AG08396 (cell line): ENCODE measurements around the gene PXDN.
"Not testable (repeated sequence)": the region's sequence is repeated elsewhere in the genome, so short reads cannot be mapped to it uniquely, and the experiment has no call there.

Experiments used
- DNase-seq: peaks from one replicate; pipeline ENCODE4 v3.0.0; 2012; ENCODE audit warnings: low spot score, mixed read lengths

Gene PXDN

DNA sequence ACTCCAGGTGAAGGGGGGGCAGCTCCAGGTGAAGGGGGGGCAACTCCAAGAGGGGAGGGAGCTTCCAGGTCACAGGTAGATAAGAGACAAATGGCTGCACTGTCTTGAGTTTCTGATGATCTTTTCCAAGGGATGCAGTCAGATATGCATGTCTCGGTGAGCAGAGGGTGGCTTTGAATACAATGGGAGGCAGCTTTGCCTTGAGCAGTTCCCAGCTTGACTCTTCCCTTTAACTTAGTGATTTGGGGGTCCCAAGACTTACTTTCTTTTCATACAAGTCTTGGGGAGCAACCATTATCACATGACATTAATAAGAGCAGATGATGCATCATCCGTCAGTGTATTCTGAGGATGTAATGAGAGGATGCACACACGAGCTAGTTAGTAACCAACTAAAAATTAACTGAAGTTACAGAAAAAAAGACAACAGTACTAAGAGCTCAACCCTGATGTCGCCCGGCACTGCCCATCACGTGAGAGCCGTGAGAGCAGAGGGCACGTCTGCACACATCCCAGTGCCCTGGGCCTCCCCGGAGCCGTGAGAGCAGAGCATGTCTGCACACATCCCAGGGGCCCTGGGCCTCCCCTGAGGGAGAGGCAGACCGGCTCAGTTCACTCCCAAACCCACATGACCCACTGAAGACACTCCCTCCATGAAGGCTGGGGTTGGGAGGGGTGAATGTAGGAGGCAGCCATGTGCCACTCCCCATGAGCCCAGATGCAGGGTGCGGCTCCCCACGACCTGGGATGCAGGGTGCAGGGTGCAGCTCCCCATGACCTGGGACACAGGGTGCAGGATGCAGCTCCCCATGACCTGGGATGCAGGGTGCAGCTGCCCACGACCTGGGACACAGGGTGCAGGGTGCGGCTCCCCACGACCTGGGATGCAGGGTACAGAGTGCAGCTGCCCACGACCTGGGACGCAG is 39.4 kb downstream of the PXDN start:
- DNase-seq, result no peak

DNA sequence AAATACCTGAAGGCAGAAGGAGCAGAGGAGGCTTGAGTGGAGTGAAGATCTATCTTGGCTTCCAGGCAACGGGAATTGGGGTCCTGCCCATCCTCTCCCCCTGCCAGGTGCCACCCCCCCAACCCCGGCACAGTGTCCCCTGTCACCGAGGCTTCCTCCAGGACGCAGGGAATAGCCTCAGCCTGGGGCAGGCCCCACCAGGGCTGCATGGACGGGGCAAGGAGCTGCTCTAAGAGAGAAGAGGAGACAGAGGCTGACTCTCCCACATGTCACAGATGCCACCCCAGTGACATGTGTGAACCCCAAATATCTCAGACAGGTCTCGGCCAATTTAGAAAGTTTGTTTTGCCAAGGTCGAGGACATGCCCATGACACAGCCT is 42.1 kb downstream of the PXDN start:
- no peak for DNase-seq

DNA sequence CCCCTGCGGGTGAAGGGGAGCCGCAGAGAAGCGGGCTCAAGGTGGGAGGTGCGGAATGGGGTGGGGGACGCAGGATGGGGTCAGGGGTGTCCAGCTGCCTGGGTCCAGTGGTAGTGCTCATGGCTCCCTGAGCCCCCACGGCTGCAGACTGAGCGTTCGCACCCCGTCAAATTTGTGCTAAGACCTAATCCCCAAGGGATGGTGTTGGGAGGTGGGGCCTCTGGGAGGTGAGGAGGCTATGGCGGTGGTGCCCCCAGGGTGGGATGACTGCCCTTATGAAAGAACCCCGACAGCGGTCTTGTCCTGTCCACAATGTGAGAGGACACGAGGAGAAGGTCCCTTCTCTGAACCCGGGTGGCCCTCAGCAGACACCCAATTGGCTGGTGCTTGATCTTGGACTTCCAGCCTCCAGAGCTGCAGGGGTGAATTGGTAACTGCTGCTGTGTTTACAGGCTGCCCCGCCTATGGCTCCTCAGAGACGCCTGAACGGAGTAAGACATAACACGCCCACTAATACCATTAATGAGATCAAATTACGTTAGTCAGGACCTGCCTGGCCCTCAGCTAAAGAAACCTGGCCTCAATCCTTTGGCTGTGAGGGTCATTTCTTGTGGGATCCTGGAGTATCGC is 42.6 kb downstream of the PXDN start:
- no peak for DNase-seq

DNA sequence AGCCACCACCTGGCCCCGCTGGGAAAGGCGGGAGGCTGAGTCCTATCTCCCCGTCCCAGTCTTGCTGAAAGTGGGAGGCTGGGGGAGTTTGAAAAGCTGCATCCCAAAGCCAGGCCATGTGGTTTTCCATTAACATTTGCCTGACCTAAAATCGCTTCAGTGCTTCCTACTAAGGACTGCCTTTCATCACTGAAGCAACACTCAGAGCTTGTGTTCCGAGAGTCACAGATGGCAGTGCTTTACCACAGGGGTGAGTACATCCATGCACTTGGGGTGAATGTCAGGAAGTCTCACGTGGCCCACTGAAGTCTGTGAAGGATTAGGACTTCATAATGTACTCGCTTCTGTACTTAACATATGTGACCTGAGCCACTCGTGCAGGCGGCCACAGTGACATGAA is 43.3 kb downstream of the PXDN start:
- no peak for DNase-seq

DNA sequence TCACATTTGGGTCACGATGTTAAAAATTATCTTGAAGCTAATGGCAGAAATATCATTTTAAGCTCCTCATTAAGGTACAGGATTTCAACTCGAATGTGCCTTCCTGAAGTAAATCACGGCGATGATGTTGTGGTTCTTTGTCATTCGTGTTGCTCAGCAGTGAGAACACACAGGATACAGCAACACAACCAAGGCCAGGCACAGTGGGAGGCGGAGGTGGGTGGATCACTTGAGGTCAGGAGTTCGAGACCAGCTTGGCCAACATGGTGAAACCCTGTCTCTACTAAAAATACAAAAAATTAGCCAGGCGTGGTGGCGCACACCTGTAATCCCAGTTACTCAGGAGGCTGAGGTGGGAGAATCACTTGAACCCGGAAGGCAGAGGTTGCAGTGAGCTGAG is 43.9 kb downstream of the PXDN start:
- DNase-seq, result not testable (repeated sequence)

DNA sequence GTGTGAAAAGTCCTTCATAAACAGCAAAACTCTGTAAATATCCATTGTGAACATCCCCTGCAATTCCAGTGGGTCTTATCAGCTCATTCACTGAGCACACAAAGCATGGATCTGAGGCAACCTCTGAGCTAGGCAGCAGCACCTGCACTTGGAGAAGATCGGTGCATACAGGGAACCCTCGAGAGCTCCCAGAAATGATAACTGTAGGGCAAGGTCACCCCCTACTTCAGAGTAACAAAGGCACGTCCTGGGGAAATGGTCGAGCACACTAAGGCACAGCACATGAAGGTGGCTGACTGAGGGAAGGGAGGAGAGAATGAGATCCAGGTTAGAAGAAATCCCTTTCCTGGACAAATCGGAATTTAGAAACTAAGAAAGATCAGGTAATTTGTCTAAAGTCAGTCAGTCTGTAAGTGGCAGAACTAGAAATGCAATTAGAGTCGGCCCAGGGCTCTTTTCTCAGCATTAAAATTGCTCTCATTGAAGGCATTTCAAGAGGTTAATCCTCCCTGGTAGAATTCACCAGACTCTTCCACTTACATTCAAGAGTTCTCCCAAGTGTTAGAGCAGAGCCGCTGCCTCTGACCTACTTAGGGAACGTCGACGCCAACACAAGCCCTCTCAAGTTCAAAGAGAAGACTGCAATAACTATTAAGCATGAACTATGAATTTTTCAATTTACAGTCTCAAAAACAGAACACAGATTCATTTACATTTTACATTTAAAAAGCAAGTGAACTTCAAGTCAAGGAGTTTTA is 45.9 kb downstream of the PXDN start:
- DNase-seq, result no peak

DNA sequence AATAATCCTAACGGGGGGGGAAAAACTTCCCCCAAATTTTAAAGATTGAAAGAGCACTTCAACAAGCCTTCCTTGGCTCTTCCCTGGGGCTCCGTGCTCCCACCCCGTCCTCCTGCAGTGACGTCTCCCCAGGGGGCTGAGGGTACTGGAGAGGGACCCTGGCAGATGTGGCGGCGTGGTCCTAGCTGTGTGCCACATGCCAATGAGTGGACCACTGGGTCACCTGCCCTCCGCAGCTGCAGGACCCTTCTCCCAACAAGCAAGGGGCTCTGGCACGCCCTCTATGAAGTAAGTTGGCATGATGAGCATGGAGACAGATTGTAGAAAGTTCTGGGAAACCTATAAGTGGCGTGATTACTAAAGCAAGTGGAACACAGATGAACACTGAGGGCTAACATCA is 46.7 kb downstream of the PXDN start:
- DNase-seq, result no peak

DNA sequence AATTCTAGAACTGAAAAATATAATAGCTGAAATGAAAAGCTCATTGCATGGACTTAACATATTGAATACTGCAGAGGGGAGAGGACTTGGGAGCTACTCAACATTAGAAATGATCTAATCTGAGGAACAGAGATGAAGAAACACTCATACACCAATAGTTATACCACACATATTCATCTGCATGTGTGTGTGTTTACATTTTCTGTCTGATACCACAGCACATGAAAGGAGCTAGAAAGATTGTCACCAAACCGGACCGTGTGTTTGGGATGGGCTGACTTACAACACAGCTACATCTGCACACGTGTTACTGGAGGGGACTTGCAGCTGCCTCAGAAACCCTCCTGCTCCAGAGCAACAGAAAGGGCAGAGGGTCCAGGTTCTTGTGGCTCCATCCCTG is 47.8 kb downstream of the PXDN start:
- no peak for DNase-seq

DNA sequence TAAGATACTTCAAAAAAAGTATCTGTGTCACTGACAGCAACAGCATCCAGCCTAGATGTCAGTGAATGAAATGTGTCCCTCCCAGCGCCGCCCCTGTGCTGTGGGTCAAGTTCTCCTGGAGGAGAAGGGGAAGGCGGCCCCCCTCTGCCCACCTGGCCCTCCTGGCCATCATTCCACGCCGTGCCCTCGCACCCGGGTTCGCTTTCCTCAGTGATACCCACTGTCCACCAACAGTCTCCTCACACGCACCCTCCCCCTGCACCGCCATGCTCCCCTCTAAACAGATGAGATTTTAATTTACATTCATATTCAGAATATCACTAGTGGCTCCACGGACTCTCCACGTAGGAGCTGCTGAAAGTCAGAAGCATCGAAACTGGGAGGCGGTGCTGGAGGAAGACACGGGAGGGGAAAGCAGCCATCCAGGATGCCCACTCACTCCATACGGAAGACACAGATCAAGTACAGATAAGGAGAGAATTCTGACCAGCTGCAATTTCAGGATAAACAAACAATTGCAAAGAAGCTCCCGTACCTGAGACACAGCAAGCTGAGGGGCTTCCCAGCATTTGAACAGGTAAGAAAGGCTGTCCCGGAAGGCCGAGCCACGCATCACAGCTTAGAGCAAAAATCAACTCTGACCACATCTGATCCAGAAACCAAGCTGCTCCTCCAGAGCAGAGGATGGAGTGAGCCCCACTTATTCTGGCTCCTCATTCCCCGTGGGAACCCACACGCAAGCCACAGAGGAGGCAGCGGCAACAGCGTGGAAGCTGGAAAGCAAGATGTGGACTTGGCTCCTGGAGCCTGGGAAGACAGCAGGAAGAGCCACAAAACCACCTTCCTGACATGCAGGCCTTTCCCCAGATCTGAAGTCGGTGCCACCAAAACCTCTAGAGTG is 49.7 kb downstream of the PXDN start:
- no peak for DNase-seq

DNA sequence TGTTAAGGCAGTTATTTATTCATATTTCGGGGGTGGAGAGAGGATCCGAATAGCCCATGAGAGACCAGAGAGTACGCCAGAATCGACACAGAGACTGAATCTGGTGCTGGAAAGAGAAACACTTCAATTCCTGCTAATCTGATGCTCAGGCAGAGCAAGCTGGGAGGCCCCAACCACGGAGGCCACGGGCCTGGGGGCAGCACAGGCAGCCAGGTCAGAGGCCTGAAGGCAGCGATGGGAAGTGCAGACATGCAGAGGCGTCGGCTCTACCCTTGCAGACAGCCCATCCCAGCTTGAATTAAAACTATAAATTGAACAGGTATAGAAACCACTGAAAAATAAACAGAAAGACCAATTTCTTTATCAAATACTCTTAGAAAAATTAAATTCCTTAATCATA is 50.6 kb downstream of the PXDN start:
- no peak for DNase-seq

DNA sequence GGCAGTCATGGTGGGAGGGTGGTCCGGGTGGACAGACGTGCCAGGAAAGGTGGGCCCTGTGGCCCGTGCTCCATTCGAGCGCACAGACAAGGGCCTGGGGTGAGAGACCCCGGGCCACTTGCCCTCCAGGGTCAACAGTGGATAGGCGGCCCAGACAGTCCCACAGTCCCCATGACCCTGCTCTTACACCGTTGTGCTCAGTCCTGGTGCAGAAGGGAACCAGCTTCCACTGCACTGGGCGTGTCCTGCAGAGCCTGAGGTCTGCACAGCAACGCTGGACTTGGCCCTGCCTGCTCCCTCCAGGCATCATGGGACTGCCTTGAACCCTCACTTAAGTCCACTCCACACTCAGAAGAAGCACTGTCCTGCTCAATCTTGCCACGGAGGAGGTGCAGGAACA is 52.0 kb downstream of the PXDN start:
- DNase-seq, result no peak

DNA sequence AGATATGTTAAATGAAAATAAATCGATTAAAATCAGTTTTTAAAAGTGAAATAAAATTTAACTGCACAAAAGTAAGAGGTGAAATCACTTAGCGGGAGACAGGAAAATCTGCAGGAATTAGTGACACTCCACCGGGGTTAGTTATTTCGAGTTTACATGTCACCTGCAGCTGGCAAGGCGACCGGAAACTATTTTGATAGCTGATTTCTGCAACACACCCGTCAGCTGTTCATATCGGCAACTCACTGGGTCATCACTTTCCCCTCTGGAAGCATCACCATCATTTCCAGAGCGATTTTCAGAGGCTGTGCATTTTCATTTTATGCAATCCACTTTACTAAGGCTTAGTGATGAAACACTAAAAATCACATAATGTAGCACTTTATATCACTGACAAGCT is 52.9 kb downstream of the PXDN start:
- no peak for DNase-seq

DNA sequence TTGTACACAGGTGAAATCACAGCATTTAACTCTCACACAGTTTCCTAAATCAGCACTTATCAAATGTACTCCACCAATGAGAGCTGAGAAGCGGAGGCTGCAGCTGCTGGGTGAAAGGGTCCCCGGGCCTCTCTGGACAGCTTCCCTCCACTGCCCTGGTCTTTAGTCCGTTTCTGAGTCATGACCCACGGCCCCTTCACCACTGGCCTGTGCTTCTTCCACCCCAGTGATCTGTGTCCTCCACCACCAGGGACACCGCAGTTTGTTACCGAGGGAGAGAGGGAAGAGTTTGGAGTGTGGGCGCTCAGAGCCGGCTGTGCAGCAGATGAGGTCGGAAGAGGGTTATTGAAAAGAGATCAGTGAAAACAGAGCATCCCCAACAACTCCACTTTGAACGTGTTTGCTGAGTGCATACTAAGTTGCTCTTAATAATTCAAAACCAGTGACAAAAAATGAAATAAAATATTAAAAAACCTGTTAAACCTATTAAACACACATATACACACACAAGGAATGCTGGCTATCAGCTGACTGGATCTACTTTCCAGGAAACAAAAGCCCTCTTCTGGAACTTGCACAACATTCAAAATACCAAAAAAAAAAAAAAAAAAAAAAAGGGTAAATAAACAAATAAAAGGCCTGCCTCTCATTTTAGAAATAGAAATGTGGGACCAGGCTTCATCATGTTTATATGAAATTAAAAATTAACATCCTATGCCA is 54.1 kb downstream of the PXDN start:
- DNase-seq, result no peak

DNA sequence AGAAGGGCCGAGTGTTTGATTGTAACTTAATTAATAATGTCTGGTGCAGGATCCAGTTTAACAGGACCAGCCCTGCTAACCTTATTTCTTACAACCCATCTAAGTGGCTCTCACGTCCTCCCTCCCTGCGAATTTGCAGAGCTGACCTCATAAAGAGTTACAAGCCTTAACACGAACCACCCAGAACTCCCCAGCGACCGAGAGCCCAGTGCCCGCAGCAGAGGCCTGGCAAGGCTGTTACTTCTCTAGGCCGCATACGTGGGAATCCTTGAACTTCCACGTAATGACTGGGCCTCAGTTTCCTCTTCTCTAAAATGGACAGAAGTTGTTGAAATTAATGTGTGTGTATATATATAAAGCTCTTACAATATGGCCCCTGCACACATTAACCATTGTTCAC is 55.5 kb downstream of the PXDN start:
- no peak for DNase-seq

DNA sequence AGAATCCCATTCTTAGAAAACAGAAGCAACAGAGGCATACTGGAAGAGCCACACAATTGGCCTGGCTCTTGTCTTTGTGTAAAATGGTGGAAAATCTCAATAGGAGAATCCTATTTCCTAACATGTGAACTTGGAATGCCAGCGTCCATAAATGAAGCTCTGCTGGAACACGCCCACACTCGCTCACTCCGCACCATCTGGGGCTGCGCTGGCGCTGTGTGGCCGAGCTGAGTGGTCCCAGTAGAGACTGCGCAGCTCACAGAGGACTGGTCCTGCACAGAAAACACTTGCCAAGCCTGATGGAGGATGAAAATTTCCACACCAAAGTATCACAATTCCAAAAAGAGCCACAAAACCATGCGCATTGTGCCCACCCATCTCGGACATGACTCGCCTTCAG is 56.2 kb downstream of the PXDN start:
- no peak for DNase-seq

DNA sequence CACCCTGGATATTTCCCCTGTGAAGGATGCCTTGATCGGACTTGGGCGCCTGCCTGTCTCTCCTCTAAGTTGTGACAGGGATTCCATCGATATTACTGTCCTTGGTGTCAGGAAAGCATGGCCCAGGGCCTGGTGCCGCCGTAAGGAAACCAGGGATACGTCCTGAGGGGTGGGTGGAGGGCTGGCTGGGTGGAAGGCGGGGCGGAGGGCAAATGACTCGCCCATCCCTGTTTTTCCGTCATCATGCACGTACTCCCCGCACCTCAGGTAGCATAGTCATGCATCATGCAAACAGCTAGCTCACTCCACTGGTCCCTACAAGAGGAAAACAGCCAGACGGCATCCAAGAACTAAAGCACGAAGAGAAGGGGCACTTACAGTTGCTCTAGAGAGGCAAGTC is 57.1 kb downstream of the PXDN start:
- no peak for DNase-seq

DNA sequence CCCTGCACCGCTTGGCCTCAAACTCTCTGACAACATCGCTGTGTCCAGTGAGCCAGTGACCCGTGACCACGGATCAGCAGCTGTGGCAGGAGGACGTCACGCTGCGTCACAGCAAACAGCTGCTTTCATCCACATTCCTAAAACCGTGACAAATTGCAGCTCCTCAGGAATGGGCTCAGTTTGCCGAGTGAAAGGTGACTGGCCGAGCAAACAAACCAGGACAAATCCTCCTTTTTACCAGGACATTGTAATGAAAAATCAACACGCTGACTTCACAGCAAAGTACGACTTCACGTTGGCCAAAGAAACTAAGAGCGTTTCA is 57.6 kb downstream of the PXDN start:
- no peak for DNase-seq

DNA sequence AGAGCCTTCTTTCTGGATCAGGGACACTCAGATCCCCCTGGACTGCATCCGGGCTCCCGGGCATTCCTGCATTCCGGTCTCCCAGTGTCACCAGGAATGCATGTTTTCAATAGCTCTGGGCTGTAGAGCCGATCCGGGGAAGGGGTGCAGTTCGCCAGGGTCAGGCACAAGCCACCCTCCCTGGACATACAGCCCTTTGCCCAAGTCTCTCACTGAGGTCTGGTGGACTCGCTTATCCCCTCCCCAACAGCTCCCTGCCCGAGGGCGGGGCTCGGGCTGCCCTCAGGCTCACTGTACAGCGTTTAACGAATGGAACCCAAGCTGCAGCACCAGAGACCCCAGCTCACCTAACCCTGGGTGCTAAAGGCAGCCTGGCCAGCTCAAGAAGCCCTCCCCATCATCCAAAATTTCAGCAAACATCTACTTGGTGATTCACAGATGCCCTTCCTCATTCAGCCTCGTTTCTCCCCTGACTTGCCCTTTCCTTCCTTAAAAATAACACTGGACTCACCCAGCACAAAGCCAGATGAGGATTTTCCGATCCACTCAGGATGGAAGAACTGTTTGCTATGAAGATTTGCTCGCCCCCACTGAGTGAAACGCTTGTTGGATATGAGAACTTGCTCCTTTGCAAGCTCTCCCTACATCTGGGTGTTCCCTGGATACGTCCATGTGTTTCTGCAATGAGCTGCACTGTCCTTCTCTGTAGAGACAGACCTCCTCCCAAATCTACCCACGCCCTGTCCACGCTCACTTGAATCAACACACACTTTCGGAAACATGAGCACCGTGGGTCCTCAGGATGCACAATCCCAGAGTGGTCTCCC is 58.1 kb downstream of the PXDN start:
- peak; percentile 77 for DNase-seq

DNA sequence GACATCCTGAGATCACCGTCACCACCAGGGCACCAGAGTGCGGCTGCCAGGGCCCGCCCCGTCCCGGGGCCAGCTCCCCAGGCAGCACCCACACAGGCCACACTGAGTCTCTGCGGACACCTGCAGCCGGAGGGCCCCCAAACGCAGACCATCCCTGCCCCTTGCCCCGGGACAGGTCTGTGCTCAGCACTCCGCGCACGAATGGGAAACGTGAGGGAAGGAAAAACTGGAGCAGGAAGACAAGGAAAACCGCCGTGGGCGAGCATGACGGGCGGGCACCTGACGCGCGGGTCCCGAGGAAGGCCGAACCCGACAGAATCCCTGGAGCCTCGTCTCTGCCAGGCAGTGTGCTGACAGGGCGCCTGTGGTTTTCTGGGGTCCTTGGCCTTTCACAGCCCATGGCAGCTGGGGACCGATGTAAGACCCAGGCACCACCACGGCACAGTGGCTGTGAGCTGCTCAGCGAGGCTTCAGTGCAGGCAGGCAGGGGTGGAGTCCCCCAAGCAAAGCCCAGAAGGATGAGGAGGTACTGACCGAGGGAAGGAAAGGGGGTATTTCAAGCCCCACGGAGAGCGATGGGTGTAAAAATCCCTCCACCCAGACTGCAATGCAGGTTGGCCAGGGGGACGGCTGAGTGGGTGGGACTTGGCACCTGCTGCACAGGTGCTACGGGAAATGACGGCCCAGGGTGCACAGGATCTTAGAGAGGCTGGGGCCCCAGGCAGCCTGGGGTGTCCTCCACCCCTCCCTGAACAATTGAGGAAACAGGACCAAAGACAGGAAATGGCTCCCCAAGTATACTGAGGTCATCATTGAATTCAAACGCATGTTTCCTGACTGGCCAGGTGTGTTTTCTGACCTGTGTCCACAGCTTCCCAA is 59.0 kb downstream of the PXDN start:
- no peak for DNase-seq

DNA sequence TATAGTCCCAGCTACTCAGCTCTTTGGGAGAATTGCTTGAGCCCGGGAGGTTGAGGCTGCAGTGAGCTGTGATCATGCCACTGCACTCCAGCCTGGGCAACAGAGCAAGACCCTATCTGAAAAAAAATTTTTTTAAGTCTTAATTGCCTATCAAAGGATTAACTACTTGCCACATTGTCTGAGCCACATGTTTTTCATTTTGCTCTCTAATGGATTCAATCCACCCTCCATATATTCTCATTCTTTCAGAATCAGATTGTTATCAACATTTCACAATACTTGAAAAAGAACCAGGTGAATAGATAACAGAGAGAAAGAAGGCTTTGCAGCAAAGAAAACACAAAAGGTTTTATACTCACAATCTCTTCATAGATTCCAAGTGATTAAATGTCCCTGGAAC is 61.0 kb downstream of the PXDN start:
- DNase-seq, result no peak
